SK-N-MC (cell line): ENCODE results near the gene NOXO1.

Source experiments
- EZH2 ChIP-seq: fragments of 200-600 bp; sonication (generic); IDR thresholded peaks from one replicate; pipeline ENCODE4 v1.6.1; 2017; ENCODE audit warnings: antibody characterized with exemption
- FOXP2 ChIP-seq: optimal IDR thresholded peaks from 2 replicates; pipeline ENCODE3; 2011; ENCODE audit warnings: mild to moderate bottlenecking, moderate library complexity; ENCODE audit not compliant: insufficient read depth; ENCODE audit errors: extremely low read length, control extremely low read depth
- POLR2AphosphoS5 ChIP-seq: IDR thresholded peaks from 2 replicates; pipeline ENCODE4 v1.6.1; 2012; ENCODE audit warnings: mild to moderate bottlenecking, low read depth, low read length, borderline replicate concordance

DNA sequence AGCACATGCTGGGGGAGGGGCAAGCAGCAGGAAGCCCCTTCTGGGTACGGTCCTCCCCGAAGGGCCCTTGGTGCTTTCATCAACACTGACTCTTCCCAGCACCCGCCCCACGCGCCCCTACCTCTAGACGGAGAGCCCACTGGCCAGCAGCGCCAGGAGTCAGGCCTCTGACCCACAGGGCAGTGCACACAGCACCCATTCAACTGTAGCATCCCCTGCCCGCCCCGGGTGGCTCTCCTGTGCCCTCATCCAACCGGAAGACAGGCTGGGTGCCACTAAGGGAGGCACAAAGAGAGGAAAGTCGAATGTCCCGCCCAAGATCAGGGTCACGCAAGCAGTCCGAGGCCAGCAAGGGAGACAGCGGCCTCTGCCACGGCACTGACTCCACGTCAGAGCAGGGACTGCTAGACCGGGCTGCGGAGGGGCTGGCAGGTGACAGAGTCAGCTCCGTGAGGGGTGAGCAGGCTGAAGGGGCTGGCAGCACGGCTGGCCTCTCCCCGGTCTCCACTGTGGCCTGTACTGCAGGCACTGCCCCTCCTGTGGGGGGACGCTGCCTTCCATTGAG is 48.1 kb downstream of the NOXO1 start:
- TF ChIP-seq EZH2 (no peak), POLR2AphosphoS5 (no peak), FOXP2 (no peak)
